NCI-H69 (cell line): ENCODE results near the gene CSTPP1.
"Not testable (repeated sequence)": the region's sequence is repeated elsewhere in the genome, so short reads cannot be mapped to it uniquely, and the experiment has no call there.

ENCODE experiments used
- DNase-seq: peaks from one replicate; lab custom pipeline; 2025; lab: John Stamatoyannopoulos, UW

Gene CSTPP1

GRCh38 chr11:46912526-46913150 lies 23.9 kb upstream of the CSTPP1 start:
- DNase-seq, result peak; percentile 95

GRCh38 chr11:46913484-46913883 lies 23.1 kb upstream of the CSTPP1 start:
- peak; percentile 45 for DNase-seq

GRCh38 chr11:46914363-46914762 lies 22.2 kb upstream of the CSTPP1 start:
- DNase-seq, result no peak

- no peak for DNase-seq
These were observed 21.7 kb upstream of the CSTPP1 start for GRCh38 chr11:46914910-46915309.

- peak; percentile 76 for DNase-seq
These were observed 20.1 kb upstream of the CSTPP1 start for GRCh38 chr11:46916286-46917108.

- no peak for DNase-seq
These were observed 19.3 kb upstream of the CSTPP1 start for GRCh38 chr11:46917109-46917761.

- peak; percentile 62 for DNase-seq
These were observed 18.8 kb upstream of the CSTPP1 start for GRCh38 chr11:46917762-46918082.

- peak; percentile 83 for DNase-seq
These were observed 18.3 kb upstream of the CSTPP1 start, which contains the start of gene LRP4 for GRCh38 chr11:46918083-46918787. Gene LRP4, minus strand, starts transcription at chr11:46918550. Its CDS starts 171 bp downstream, at chr11:46918379.

- peak; percentile 61 for DNase-seq
These were observed 17.6 kb upstream of the CSTPP1 start for GRCh38 chr11:46918788-46919513.

- no peak for DNase-seq
These were observed 15.8 kb upstream of the CSTPP1 start for GRCh38 chr11:46920755-46921154.

GRCh38 chr11:46927928-46928327 lies 8.6 kb upstream of the CSTPP1 start:
- not testable (repeated sequence) for DNase-seq

- DNase-seq, result not testable (repeated sequence)
These were observed 7.9 kb upstream of the CSTPP1 start for GRCh38 chr11:46928701-46929100.

- DNase-seq, result peak; percentile 41
These were observed 6.5 kb upstream of the CSTPP1 start for GRCh38 chr11:46930089-46930488.

GRCh38 chr11:46942172-46942571 lies 5.6 kb downstream of the CSTPP1 start:
- no peak for DNase-seq

GRCh38 chr11:46944356-46945075 lies 8.0 kb downstream of the CSTPP1 start:
- peak; percentile 40 for DNase-seq

GRCh38 chr11:46947399-46948077 lies 11.0 kb downstream of the CSTPP1 start:
- peak; percentile 96 for DNase-seq

GRCh38 chr11:46948378-46949131 lies 12.0 kb downstream of the CSTPP1 start:
- peak; percentile 96 for DNase-seq

GRCh38 chr11:46949297-46949696 lies 12.7 kb downstream of the CSTPP1 start:
- no peak for DNase-seq

- no peak for DNase-seq
These were observed 15.3 kb downstream of the CSTPP1 start for GRCh38 chr11:46951864-46952263.

- DNase-seq, result no peak
These were observed 16.0 kb downstream of the CSTPP1 start for GRCh38 chr11:46952553-46952952.
